C4-2B (cell line): ENCODE measurements around the gene MOB2.

Experiments
- ZFX ChIP-seq: fragments of 450-650 bp; IDR thresholded peaks from 2 replicates; pipeline ENCODE4 v1.6.1; 2017
- TF ChIP-seq, protein P1 (sequence below): fragments of 450-650 bp; conservative IDR thresholded peaks from 2 replicates; pipeline ENCODE4 v1.5.1; 2017; ENCODE audit warnings: mild to moderate bottlenecking

DNA sequence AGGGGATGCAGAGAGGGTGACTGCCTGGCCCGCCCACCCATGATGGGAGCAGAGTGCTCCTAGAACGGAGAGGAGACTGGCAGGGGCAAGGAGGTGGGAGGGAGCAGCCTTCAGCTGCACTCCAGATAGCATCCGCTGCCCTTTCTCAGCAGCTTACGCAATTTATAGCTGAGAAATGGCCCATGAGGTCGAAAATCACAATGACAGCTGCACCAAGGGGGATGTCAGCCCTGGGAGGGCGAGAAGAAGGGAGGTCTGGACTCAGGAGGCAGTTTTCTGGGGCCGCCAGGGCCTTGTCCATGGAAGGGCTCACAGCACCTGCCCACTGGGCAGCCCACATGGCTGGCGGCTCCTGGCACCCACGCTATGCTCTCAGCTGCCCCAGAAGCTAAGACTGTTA, 17.6 kb upstream of the MOB2 start:
- TF ChIP-seq, protein P1, sequence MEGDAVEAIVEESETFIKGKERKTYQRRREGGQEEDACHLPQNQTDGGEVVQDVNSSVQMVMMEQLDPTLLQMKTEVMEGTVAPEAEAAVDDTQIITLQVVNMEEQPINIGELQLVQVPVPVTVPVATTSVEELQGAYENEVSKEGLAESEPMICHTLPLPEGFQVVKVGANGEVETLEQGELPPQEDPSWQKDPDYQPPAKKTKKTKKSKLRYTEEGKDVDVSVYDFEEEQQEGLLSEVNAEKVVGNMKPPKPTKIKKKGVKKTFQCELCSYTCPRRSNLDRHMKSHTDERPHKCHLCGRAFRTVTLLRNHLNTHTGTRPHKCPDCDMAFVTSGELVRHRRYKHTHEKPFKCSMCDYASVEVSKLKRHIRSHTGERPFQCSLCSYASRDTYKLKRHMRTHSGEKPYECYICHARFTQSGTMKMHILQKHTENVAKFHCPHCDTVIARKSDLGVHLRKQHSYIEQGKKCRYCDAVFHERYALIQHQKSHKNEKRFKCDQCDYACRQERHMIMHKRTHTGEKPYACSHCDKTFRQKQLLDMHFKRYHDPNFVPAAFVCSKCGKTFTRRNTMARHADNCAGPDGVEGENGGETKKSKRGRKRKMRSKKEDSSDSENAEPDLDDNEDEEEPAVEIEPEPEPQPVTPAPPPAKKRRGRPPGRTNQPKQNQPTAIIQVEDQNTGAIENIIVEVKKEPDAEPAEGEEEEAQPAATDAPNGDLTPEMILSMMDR, result no peak
- TF ChIP-seq ZFX, result no peak
